ENCODE data around the gene HNRNPA3. TPM values are rescaled to one million over a fixed set of nuclear protein-coding genes. Genes with fewer than 3 reads are reported as not detected.
"Not testable (repeated sequence)": the region's sequence is repeated elsewhere in the genome, so short reads cannot be mapped to it uniquely, and the experiment has no call there.

The HNRNPA3 gene
- total and polyA plus RNA-seq, 4 donors = 155 to 182 (median 166) TPM

GRCh38 chr2:177180269-177181000, 32.2 kb upstream of the HNRNPA3 start:
- no peak for ATAC-seq (ENCODE audit: insufficient read depth, low FRiP score)
- no peak overlapping the region for H3K27ac ChIP-seq (ENCODE audit: low read depth in 1 of 2, low read length in 1 of 2)
- H3K4me1 ChIP-seq (ENCODE audit: control insufficient read depth in 5 of 5, insufficient read depth in 5 of 5, low read length in 5 of 5) = no peaks in the 10 kb centered on the region
- no peaks in the 10 kb centered on the region for H3K9me3 ChIP-seq (ENCODE audit: control insufficient read depth in 4 of 4, insufficient read depth in 3 of 4, low read length in 3 of 4)
- H3K36me3 ChIP-seq (ENCODE audit: control insufficient read depth in 4 of 4, insufficient read depth in 4 of 4, low read length in 4 of 4) = no peaks in the 10 kb centered on the region
- no peak for TF ChIP-seq CTCF (IDR thresholded peaks at IDR 0.05; ENCODE audit: control extremely low read depth, extremely low read depth)
- H3K9ac ChIP-seq (ENCODE audit: insufficient read depth in 1 of 2, low read length in 2 of 2) = no peak overlapping the region
- WGBS, 2 donors = 89 to 90% methylated on average over 5 of the region's 5 CpGs
- H3K27me3 ChIP-seq (ENCODE audit: control insufficient read depth in 3 of 3, insufficient read depth in 3 of 3, low read length in 2 of 3) = no peaks in the 10 kb centered on the region
- no peak overlapping the region for H3K4me3 ChIP-seq
- DNase-seq = no peak

- Histone ChIP-seq H3K27me3 (ENCODE audit: control insufficient read depth in 3 of 3, insufficient read depth in 3 of 3, low read length in 2 of 3) (no peaks in the 10 kb centered on the region), H3K9me3 (ENCODE audit: control insufficient read depth in 4 of 4, insufficient read depth in 3 of 4, low read length in 3 of 4) (no peaks in the 10 kb centered on the region), H3K9ac (ENCODE audit: insufficient read depth in 1 of 2, low read length in 2 of 2) (no peak overlapping the region), H3K4me3 (no peak overlapping the region), H3K27ac (ENCODE audit: low read depth in 1 of 2, low read length in 1 of 2) (no peak overlapping the region), H3K4me1 (ENCODE audit: control insufficient read depth in 5 of 5, insufficient read depth in 5 of 5, low read length in 5 of 5) (peaks cover 0 to 2% (median 0%) of the 10 kb centered on the region in 5 donors), H3K36me3 (ENCODE audit: control insufficient read depth in 4 of 4, insufficient read depth in 4 of 4, low read length in 4 of 4) (no peaks in the 10 kb centered on the region)
- DNase-seq = peak in 1 of 3 donors; percentile 24
- no peak for TF ChIP-seq CTCF (IDR thresholded peaks at IDR 0.05; ENCODE audit: control extremely low read depth, extremely low read depth)
- ATAC-seq (ENCODE audit: insufficient read depth, low FRiP score) = no peak
These were observed 28.7 kb upstream of the HNRNPA3 start for GRCh38 chr2:177183860-177184259.

GRCh38 chr2:177184606-177185005, 28.0 kb upstream of the HNRNPA3 start:
- ATAC-seq (ENCODE audit: insufficient read depth, low FRiP score) (no peak), DNase-seq (no peak)
- 95 to 100% methylated on average over 1 of the region's 1 CpG for WGBS, 2 donors

GRCh38 chr2:177186038-177186437, 26.6 kb upstream of the HNRNPA3 start:
- H3K27me3 ChIP-seq (ENCODE audit: control insufficient read depth in 3 of 3, insufficient read depth in 3 of 3, low read length in 2 of 3); H3K4me1 ChIP-seq (ENCODE audit: control insufficient read depth in 5 of 5, insufficient read depth in 5 of 5, low read length in 5 of 5); DNase-seq; H3K9ac ChIP-seq (ENCODE audit: insufficient read depth in 1 of 2, low read length in 2 of 2); H3K4me3 ChIP-seq; H3K27ac ChIP-seq (ENCODE audit: low read depth in 1 of 2, low read length in 1 of 2); ATAC-seq (ENCODE audit: insufficient read depth, low FRiP score); H3K36me3 ChIP-seq (ENCODE audit: control insufficient read depth in 4 of 4, insufficient read depth in 4 of 4, low read length in 4 of 4); H3K9me3 ChIP-seq (ENCODE audit: control insufficient read depth in 4 of 4, insufficient read depth in 3 of 4, low read length in 3 of 4): not testable (repeated sequence)
- WGBS, 2 donors = 76 to 83% methylated on average over 7 of the region's 7 CpGs

More at GRCh38 chr2:177184606-177185005, 28.0 kb upstream of the HNRNPA3 start:
- H3K9ac ChIP-seq (ENCODE audit: insufficient read depth in 1 of 2, low read length in 2 of 2) = no peak overlapping the region
- no peak overlapping the region for H3K4me3 ChIP-seq
- TF ChIP-seq CTCF (IDR thresholded peaks at IDR 0.05; ENCODE audit: control extremely low read depth, extremely low read depth) = no peak
- no peaks in the 10 kb centered on the region for H3K9me3 ChIP-seq (ENCODE audit: control insufficient read depth in 4 of 4, insufficient read depth in 3 of 4, low read length in 3 of 4)
- H3K27me3 ChIP-seq (ENCODE audit: control insufficient read depth in 3 of 3, insufficient read depth in 3 of 3, low read length in 2 of 3) = no peaks in the 10 kb centered on the region
- peaks cover 0 to 2% (median 0%) of the 10 kb centered on the region in 5 donors for H3K4me1 ChIP-seq (ENCODE audit: control insufficient read depth in 5 of 5, insufficient read depth in 5 of 5, low read length in 5 of 5)
- H3K27ac ChIP-seq (ENCODE audit: low read depth in 1 of 2, low read length in 1 of 2) = no peak overlapping the region
- no peaks in the 10 kb centered on the region for H3K36me3 ChIP-seq (ENCODE audit: control insufficient read depth in 4 of 4, insufficient read depth in 4 of 4, low read length in 4 of 4)
